Measurements from ENCODE around the gene DUSP8.
"Not testable (repeated sequence)": the region's sequence is repeated elsewhere in the genome, so short reads cannot be mapped to it uniquely, and the experiment has no call there.

The DUSP8 gene

GRCh38 chr11:1572197-1573076 is at the start of gene DUSP8:
DUSP8 (minus strand) TSS chr11:1572271; CDS start chr11:1565826, 6,445 bp downstream.
- DNase-seq (ENCODE audit: low read depth, low spot score) = no peak

- DNase-seq (ENCODE audit: low read depth, low spot score) = no peak
Observed at GRCh38 chr11:1619449-1619848, 47.4 kb upstream of the DUSP8 start.

- no peak for DNase-seq (ENCODE audit: low read depth, low spot score)
Observed at GRCh38 chr11:1618231-1618630, 46.2 kb upstream of the DUSP8 start.

- no peak for DNase-seq (ENCODE audit: low read depth, low spot score)
Observed at GRCh38 chr11:1608363-1608762, 36.3 kb upstream of the DUSP8 start, which contains the start of gene KRTAP5-3. KRTAP5-3 (minus strand) TSS chr11:1608463; CDS start chr11:1608385, 78 bp downstream.

GRCh38 chr11:1607901-1608300 is 35.8 kb upstream of the DUSP8 start:
- not testable (repeated sequence) for DNase-seq (ENCODE audit: low read depth, low spot score)

GRCh38 chr11:1607156-1607845 is 35.2 kb upstream of the DUSP8 start:
- not testable (repeated sequence) for DNase-seq (ENCODE audit: low read depth, low spot score)

GRCh38 chr11:1605923-1606322 is 33.9 kb upstream of the DUSP8 start:
- not testable (repeated sequence) for DNase-seq (ENCODE audit: low read depth, low spot score)

- no peak for DNase-seq (ENCODE audit: low read depth, low spot score)
Observed at GRCh38 chr11:1604711-1605110, 32.6 kb upstream of the DUSP8 start.

GRCh38 chr11:1604181-1604580 is 32.1 kb upstream of the DUSP8 start:
- DNase-seq (ENCODE audit: low read depth, low spot score) = no peak

GRCh38 chr11:1603629-1604028 is 31.6 kb upstream of the DUSP8 start:
- DNase-seq (ENCODE audit: low read depth, low spot score) = no peak

- not testable (repeated sequence) for DNase-seq (ENCODE audit: low read depth, low spot score)
Observed at GRCh38 chr11:1601663-1602062, 29.6 kb upstream of the DUSP8 start.

GRCh38 chr11:1600626-1601025 is 28.6 kb upstream of the DUSP8 start:
- DNase-seq (ENCODE audit: low read depth, low spot score) = no peak

GRCh38 chr11:1598816-1599215 is 26.7 kb upstream of the DUSP8 start:
- DNase-seq (ENCODE audit: low read depth, low spot score) = no peak

- not testable (repeated sequence) for DNase-seq (ENCODE audit: low read depth, low spot score)
Observed at GRCh38 chr11:1598406-1598805, 26.3 kb upstream of the DUSP8 start.

GRCh38 chr11:1597994-1598380 is 25.9 kb upstream of the DUSP8 start, which contains the start of gene KRTAP5-2:
KRTAP5-2 (minus strand) TSS chr11:1598294; CDS start chr11:1598250, 44 bp downstream.
- DNase-seq (ENCODE audit: low read depth, low spot score) = no peak

- no peak for DNase-seq (ENCODE audit: low read depth, low spot score)
Observed at GRCh38 chr11:1597331-1597993, 25.4 kb upstream of the DUSP8 start.

GRCh38 chr11:1596576-1597121 is 24.6 kb upstream of the DUSP8 start:
- DNase-seq (ENCODE audit: low read depth, low spot score) = not testable (repeated sequence)

- DNase-seq (ENCODE audit: low read depth, low spot score) = not testable (repeated sequence)
Observed at GRCh38 chr11:1595994-1596575, 24.0 kb upstream of the DUSP8 start.

- no peak for DNase-seq (ENCODE audit: low read depth, low spot score)
Observed at GRCh38 chr11:1592628-1593027, 20.6 kb upstream of the DUSP8 start.

- DNase-seq (ENCODE audit: low read depth, low spot score) = no peak
Observed at GRCh38 chr11:1589996-1590395, 17.9 kb upstream of the DUSP8 start.

All from iPS DF 19.7 (cell line).